ENCODE measurements around the gene SERPINB1.
"Not testable (repeated sequence)": the region's sequence is repeated elsewhere in the genome, so short reads cannot be mapped to it uniquely, and the experiment has no call there.

The SERPINB1 gene

DNA sequence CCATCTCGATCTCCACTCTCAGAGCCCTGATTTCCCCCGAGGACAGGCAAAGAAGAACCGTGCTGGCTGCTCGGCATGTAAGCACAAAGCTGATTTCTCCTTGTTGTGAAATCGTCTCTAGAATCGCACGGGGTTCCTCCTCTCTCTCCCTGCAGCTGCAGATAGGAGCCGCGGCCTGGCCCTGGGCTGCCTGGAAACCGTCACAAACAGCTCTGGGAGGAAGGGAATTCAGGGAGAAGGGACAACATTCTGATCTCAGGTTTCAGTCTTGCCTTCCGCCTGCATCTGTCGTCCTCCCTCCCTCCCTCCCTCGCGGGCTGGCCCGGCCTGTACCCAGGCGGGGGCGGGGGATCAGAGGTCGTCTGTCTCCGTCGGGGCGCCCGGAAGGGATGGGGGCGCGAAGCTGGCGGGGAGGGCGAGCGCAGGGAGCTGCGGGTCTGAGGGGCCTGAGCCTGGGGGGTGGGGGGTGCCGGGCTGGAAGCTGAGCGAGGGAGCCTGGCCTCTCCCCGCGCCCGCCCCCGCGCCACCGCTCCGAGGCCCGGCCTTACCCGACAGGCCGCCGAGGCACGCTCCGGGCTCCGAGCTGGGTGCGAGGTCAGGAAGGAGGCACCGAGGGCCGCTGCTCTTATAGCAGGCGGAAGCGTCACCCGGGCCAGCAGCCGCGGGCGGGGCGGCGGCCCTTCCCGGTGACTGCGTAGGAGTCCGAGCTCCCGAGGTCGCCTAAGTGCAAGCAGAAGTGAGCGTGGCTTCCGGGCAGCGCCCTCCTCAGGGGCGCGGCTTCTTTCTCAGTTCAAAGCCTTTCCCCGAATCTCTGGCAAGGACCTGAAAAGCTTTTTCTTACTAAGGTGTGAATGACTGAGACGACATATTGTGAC is at the start of gene SERPINB1:
SERPINB1 (minus strand) TSS at position 600 of the 875 bp plus-strand sequence. CDS start 1,277 bp downstream, outside the sequence.
- DNase-seq, result peak; percentile 85 to 93

DNA sequence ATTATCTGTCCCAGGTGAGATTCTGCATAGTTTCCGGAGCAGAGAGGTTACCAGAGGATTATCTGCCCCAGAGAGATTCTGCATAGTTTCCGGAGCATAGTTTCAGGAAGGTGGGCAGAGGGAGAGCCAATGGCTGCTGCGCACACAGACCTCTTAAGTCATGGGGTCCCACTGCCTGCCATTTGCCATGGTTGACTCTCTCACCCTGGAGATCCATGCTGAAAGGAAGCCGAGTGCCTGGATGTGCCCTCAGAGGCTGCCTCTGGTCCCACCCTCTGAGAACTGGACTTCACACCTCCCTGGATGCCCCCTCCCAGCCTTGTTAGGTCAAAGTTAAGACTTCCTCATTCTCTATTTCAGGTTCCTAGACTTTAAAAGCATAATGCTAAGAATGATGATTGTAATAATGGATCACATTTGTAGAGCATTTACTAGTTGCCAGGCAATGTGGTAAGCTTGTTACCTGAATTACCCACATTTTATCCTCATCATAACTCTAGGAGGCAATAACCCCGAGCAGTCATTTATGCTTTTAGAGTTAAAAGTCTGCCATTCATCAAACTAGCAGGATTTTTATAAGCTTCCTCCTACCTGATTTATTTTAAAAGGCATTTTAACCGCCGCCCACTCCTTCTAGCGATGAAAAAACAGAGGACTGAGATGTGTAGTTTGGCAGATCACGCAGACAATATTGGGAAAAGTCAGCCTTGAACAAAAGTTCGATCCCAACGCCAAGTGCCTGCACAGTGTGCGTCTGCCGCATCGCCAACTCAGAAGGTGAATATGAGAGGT is 49.5 kb upstream of the SERPINB1 start:
- DNase-seq, result no peak

GRCh38 chr6:2885967-2886735 is 44.5 kb upstream of the SERPINB1 start:
- peak; percentile 82 to 87 for DNase-seq

DNA sequence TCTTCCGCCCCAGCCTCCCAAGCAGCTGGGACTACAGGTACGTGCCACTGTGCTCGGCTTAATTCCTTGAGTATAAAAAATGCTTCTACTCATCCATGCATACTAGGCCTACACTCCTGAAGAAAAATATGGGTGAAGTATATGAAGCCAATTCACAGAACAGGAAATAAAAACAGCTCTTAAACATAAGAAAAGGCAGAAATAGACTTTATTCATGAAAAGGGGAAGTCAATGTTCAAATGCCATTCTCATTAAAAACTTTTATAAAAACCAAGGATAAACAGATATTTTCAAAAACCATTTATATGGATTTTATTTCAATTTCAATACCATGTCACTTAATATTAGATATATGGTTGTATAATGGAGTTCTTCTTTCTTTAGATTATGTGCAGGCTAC is 43.1 kb upstream of the SERPINB1 start:
- DNase-seq, result no peak

- DNase-seq, result no peak
These were observed 42.0 kb upstream of the SERPINB1 start for GRCh38 chr6:2883673-2884072.

DNA sequence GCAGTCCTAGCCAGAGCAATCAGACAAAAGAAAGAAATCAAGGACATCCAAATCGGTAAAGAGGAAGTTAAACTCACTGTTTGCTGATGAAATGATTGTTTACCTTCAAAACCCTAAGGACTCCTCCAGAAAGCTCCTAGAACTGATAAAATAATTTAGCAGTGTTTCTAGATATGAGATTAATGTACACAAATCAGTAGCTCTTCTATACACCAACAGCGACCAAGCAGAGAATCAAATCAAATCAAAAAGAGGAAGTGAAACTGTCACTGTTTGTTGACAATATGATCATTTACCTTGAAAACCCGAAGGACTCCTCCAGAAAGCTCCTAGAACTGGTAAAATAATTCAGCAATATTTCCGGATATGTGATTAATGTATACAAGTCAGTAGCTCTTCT is 39.8 kb upstream of the SERPINB1 start:
- DNase-seq, result no peak

- not testable (repeated sequence) for DNase-seq
These were observed 38.5 kb upstream of the SERPINB1 start for GRCh38 chr6:2880156-2880555.

GRCh38 chr6:2877960-2878359 is 36.3 kb upstream of the SERPINB1 start:
- no peak for DNase-seq

GRCh38 chr6:2877057-2877882 is 35.6 kb upstream of the SERPINB1 start:
- DNase-seq, result no peak

- DNase-seq, result no peak
These were observed 34.8 kb upstream of the SERPINB1 start for GRCh38 chr6:2876210-2877056.

- DNase-seq, result no peak
These were observed 33.9 kb upstream of the SERPINB1 start for GRCh38 chr6:2875359-2876191.

DNA sequence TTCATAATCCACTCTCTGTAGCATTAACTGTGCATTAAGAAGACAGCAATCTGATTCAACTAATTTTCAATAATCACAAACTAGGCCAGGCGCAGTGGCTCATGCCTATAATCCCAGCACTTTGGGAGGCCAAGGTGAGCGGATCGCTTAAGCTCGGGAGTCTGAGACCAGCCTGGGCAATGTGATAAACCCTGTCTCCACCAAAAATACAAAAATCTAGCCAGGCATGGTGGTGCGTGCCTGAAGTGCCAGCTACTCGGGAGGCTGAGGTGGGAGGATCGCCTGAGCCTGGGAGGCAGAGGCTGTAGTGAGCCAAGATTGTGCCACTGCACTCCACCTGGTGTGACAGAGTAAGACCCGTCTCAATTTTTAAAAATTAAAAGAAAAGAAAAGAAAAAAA is 32.0 kb upstream of the SERPINB1 start:
- no peak for DNase-seq

DNA sequence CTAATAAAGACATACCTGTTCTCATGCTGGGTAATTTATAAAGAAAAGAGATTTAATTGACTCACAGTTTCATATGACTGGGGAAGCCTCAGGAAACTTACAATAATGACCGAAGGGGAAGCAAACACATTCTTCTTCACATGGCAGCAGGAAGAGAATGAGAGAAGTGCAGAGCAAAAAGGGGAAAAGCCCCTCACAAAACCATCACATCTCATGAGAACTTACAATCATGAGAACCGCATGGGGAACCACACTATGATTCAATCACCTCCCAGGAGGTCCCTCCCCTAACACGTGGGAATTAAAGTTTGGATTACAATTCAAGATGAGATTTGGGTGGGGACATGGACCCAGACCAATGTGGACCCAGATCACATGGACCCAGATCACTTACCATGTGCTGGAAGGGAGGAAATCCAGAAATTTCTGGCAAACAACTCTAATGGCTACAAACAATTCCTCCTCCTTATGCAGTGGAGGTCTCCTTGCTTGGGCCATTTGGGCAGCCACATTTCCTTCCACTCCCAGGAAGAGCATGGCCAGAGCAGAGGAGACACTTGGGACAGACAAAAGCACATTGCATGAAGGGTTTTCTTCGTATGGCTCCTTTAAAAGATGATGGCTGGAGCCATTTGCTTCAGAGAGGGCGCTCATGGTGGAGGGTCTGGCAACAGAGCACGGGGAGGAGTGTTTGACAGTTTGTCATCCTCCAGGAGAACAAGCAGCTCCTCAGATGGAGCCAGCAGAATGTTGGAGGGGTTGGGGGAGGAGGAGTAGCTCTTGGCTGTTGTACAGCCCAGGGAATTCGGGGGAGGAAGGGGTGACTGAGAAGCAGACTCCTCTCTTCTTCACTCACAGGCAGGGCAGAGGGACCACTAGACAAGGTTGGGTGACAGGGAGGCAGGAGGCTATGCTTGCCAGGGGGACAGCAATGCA is 31.0 kb upstream of the SERPINB1 start:
- no peak for DNase-seq

GRCh38 chr6:2871953-2872352 is 30.3 kb upstream of the SERPINB1 start:
- DNase-seq, result no peak

DNA sequence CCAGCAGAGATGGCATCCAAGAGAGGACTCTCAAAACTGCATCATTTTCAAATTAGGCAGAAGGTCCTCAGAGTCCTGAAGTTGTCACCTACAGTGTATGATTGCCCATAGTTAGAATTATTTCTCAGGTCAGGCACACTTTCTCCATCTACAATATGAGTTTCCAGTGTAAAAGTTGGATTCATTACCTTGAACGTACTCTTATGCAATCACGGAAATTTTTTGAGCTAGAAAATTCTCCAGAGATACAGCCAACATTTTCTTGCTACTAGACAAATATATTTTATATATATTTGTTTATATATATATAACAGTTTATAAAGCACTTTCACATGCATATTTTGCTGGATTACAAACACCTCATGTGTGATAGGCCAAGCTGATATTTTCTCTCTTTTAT is 29.4 kb upstream of the SERPINB1 start:
- DNase-seq, result no peak

DNA sequence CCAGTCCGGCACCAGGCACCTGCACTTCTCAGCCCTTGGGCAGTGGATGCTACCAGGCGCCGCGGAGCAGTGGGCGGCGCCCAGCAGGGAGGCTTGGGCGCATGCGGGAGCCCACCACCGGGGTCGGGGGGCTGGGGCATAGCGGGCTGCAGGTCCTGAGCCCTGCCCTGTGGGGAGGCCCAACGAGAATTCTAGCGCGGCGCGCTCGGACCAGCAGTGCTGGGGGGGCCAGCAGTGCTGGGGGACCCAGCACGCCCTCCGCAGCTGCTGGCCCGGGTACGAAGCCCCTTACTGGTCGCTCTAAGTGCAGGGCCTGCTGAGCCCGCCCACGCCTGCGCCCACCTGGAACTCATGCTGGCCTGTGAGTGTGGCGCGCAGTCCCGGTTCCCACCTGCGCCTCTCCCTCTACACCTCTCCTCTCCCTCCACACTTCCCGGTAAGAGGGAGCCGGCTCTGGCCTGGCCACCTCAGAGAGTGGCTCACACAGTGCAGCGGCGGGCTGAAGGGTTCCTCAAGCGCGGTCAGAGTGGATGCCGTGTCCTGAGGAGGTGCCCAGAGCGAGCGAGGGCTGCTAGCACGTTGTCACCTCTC is 28.5 kb upstream of the SERPINB1 start:
- DNase-seq, result no peak

DNA sequence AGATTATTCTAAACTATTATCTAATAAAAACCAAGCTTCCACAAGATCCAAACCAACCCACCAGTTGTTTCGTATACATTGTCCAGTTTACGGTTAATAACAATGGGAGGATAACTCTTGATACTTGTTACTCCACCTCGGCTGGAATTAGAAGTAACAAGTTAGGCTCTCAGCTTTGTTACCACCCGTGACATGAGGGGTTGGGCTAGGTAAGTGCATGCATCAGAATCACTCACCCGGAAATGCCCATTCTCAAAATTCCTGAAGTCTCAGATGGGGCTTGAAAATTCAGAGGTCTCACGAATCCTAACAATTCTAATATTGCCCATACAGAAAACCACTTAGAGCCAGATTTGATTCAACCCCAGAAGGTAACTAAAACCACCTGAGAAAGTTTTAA is 27.0 kb upstream of the SERPINB1 start:
- DNase-seq, result no peak

DNA sequence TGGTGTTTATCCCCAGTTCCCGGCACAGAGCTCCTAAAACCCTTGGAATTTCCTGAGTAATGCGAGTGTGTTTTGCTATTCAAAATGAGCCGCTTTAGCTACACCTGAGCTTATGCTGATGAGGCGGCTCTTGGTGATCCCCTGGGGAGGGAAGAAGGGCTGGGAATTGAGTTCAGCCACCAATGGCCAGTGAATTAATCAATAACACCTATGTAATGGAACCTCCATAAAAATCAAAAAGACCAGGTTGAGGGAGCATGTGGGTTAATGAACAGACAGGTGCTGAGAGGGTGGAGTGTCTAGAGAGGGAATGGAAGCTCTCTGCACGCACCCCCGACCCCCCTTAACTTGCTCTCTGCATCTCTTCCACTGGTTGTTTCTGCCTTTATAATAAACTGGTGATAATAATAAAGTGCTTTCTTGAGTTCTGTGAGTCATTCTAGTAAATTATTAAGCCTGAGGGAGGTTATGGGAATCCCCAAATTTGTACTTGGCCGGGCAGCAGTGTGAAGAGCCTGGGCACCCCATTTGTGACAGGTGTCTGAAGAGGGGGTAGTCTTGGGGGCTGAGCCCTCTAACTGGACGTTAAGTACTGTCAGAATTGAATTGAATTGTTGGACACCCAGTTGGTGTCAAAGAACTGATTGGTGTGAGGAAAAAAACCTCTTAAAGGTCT is 24.6 kb upstream of the SERPINB1 start:
- no peak for DNase-seq

Measured in NCI-H526 (cell line).